ENCODE data around the gene SLC23A2. TPM values are rescaled to one million over a fixed set of nuclear protein-coding genes. Genes with fewer than 3 reads are reported as not detected.

Gene SLC23A2
- polyA plus RNA-seq, 12 donors = 8.3 to 19.2 (median 11.4) TPM; not detected in 1

GRCh38 chr20:4815628-4816027 lies 185.7 kb downstream of the SLC23A2 start:
- no peak for DNase-seq

DNA sequence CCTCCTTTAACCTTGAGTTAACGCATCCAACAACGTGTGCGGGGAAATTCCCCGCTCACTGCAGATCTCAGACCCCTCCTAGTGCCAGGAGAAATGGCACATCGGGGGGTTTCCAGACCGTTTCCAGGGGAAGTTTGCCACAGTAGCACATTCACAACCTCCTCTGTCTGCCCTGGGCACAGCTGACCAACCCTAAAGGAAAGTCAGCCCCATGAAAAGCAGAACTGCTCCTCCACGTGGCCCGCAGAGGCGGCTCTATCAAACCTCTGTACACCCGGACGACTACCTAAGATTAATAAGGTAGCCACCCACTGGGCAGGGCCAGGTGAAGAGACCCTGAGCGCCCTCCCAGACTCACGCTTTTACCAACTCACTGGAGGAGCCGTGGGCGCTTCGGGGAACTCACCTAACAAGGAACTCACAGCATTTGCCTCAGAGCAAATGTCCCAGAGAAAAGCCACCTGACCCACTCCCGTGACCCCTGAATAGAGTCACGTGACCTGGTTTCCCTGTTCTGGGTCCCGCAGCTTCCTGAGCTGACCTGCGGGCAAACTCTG lies 186.5 kb downstream of the SLC23A2 start:
- no peak for DNase-seq

GRCh38 chr20:4813863-4814695 lies 187.2 kb downstream of the SLC23A2 start:
- DNase-seq = no peak

DNA sequence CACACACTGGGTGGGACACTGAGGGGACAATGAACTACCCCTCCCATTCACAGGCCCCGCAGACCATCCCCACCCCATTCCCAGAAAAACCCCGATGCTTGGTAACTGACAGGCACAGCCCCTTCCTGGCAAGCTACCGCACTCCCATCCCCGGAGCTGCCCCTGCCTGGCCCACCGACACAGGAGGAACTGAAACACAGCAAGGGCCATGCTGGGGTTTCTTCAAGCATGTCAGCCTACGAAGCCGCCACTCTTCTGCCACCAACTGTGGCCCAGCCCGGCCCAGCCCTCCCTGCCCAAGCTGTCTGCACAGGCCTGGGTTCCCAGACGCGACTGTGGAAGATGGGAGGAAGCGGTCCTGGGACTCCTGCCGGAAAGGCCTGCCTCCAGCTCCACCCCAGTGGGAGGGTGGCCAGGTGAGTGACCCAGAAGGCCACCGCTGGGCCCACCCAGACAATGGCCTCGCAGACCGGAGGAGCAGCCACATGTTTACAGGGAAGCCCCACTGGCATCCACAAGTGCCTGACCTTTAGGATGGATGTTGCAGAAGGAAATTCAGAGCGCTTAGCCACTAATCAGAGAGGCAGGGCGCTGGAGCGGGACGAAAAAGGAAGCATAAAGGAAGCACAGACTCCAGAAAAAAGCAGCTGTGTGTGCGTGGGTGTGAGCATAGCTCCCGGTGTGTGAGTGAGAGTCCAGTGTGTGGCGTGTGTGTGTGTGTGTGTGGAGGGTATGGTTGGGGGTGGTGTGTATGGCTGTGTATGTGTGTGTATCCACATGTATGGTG lies 188.0 kb downstream of the SLC23A2 start:
- DNase-seq = no peak

DNA sequence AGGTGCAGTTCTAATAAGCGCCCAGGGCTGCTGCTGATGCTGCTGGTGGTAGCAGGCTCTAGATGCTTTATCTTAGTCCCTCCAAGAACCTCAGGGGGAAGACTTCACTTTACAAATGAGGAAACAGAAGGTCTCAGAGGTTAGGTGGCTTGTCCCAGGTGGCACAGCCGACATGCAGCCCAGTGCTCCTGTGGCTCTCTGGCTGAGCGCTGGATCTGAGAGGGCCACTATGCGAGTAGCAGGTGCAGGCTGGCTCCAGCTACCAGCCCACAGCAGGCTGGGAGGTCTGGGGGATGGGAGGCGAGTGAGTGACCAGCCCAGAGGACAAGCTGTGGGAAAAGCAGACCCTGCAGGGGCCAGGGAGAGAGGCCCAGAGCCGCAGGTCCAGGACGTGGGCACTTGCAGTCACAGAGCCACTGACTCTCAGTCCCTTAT lies 188.7 kb downstream of the SLC23A2 start:
- no peak for DNase-seq

- no peak for DNase-seq
These were observed 189.1 kb downstream of the SLC23A2 start for GRCh38 chr20:4812216-4812615.

DNA sequence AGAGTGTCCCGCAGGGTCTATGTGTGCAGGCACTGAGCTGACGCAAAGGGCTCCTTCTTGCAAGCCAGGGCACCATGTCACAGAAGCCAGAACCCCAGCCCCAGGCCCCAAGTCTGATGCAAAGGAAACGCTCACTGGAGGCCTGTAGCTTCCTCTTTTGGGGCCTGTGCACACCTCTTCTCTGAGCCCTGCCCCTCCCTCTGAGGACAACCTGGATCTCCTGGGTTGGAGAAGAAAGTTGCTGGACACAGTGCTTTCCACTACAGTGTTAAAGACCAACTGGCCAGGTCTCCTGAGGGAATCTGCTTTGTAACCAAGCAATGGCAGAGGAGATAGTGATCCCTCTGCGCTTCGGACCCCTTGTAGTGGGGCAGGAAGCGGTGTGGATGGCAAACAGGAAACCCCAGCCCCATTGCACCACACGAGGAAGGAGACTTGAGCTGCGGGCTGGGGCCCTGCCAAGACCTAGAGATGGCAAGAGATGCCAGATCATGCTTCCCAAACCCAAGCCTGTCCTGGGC lies 189.6 kb downstream of the SLC23A2 start:
- no peak for DNase-seq

GRCh38 chr20:4811257-4811656 lies 190.1 kb downstream of the SLC23A2 start:
- no peak for DNase-seq

DNA sequence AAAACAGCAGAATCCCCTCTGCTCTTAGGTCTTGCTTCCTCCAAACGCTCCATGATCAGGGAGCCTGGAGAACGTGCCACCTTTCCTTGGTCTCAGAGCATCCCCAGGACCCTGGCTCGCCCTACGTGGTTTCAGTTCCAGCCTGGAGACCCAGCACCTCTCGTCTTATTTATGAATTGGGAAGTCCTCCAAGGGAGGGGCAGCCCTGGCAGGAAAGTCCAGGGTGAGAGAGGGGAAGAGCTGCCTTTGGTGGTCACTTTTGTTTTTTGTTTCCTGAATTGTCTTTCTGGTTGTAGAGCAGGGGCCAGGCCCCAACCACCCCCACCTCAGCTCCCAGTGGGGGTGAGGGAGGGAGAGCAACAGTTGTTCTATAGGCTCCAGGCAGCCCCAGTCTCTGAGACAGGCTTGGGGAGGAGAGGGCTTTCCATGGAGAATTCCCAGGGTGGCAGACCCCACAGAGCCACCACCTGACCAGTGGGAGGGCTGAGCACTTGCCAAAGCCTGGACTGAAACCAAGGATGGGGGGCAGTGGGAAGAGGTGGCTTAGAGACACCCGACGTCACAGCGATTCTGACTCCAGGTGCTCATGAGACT lies 190.8 kb downstream of the SLC23A2 start:
- no peak for DNase-seq

- no peak for DNase-seq
These were observed 191.6 kb downstream of the SLC23A2 start for GRCh38 chr20:4809707-4810106.

DNA sequence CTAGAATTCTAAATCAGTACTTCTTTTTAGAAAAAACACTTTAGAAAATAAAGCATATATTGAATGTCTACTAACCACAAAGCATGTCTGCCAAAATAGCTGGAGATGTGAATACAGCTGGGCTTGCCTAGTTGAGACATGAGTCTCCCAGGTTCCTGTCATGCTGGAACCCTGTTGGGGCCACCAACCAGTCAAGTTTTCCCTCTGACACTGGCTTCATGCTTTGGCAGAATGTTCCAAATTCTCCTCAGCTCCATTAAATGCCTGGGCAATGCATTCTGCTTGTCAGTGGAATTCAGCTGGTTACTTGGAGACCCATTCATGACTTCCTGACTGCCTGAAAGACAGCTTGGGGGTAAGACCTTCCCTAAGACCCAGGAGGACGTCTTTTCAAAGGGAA lies 192.4 kb downstream of the SLC23A2 start:
- DNase-seq = no peak

DNA sequence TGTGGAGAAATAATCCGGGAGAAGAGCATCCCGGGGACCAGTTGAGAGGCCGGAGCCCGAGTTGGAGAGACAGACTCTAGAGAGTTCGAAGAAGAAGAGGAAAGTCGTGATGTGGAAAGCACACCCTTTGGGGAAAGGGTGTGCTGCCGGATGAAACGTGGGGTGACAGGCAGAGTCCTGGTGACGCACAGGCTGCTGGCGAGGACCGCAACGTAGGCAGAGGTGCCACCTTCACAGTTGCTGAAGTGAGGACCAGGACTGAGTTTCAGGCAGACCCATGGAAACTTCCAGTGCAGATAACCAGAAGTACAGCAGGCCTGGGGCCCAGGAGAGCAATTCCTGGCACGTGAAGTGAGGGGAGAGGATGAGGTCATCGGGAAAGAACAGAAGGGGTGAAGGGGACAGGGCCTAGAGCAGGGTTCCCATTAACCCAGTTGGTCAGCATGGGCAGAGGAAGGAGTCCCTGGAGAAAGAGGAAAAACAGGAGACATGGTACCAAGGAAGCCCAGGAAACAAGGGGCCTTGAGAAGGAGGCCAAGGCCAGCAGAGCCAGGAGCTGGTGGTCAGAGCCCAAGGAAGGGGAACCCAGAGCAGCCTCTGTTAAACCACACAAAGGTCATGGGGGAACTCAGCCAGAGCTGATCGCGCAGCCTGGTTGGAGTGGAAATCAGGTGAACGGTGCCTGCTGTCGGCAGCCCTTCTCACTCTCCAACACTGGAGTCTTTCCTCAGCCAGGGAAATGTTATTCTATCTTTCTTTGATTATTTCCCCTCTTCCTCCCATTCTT lies 195.5 kb downstream of the SLC23A2 start:
- no peak for DNase-seq

DNA sequence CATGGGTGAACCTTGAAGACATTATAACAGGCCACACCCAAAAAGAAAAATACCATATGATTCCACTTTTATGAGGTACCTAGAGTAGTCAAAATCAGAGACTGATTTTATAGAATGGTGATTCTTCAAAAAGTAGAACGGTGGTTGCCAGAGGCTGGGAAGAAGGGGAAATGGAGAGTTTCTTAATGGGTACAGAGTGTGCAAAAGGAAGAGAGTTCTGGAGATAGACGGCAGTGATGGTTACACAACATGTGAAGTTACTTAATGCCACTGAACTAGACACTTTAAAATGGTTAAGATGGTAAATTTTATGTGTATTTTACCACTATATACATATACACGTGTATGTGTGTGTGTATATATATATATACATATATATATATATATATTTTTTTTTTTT lies 198.8 kb downstream of the SLC23A2 start:
- DNase-seq = no peak

Other genes starting within 250 kb of the SLC23A2 start
- gene RASSF2, start 177.9 kb downstream of the SLC23A2 start, polyA plus RNA-seq (ENCODE audit: insufficient read length in 12 of 12) = 10 to 100 TPM in 11 of 12 donors, not detected in 1; 27.1 to 43.7 (median 33.8) TPM
- 100 to 1,000 TPM in 5 of 12 donors, 10 to 100 TPM in 6, not detected in 1; 61.6 to 119 (median 99.0) TPM for gene TMEM230, start 111.6 kb upstream of the SLC23A2 start, polyA plus RNA-seq (ENCODE audit: insufficient read length in 12 of 12)
- gene PCNA, start 118.4 kb upstream of the SLC23A2 start, polyA plus RNA-seq (ENCODE audit: insufficient read length in 12 of 12) = 100 to 1,000 TPM in 1 of 12 donors, 10 to 100 TPM in 10, not detected in 1; 33.6 to 102 (median 74.2) TPM
- gene CDS2, start 125.5 kb upstream of the SLC23A2 start, polyA plus RNA-seq (ENCODE audit: insufficient read length in 12 of 12) = 100 to 1,000 TPM in 1 of 12 donors, 10 to 100 TPM in 11; 19.1 to 153 (median 22.7) TPM

Data from muscle of arm (tissue), 12 donors.